Measurements from ENCODE around the gene IFNAR1. TPM values are rescaled to one million over a fixed set of nuclear protein-coding genes. Genes with fewer than 3 reads are reported as not detected.
A peak's percentile ranks its signal among the peaks of the same experiment; 100 is the strongest.

IFNAR1 gene
- total RNA-seq, 1 experiment from 2014 or later, result 30.0 TPM

GRCh38 chr21:33339135-33339534 is 14.4 kb downstream of the IFNAR1 start:
- Mint-ChIP-seq H3K27ac (ENCODE audit: low read depth, unreplicated experiment) (no peak overlapping the region), H3K36me3 (ENCODE audit: insufficient read depth, unreplicated experiment) (peaks cover 40% of the 10 kb centered on the region), H3K27me3 (ENCODE audit: insufficient read depth, unreplicated experiment) (no peaks in the 10 kb centered on the region), H3K9me3 (ENCODE audit: unreplicated experiment) (no peaks in the 10 kb centered on the region), H3K4me3 (ENCODE audit: unreplicated experiment) (no peak overlapping the region), H3K4me1 (ENCODE audit: insufficient read depth, unreplicated experiment) (no peaks in the 10 kb centered on the region)
- BruUV-seq (replicated peaks), result no TSS peak
- TF ChIP-seq CTCF (IDR thresholded peaks at IDR 0.05; ENCODE audit: unreplicated experiment), result no peak
- intact Hi-C loops (cut with micrococcal nuclease), result no loop called here
- ChIA-PET POLR2A (interaction anchor here (1.2 to 2.4 kb wide), 4 partner anchors 8 to 108 kb away, joined by 3 to 15 read pairs (median 4); partner anchors contain the start of gene IFNAR1), CTCF (interaction anchor here (1.0 to 4.5 kb wide), 3 partner anchors 9 to 46 kb away, joined by 3 to 20 read pairs (median 4); no protein-coding TSS in a partner anchor)
- DNase-seq (ENCODE audit: unreplicated experiment), result no peak

GRCh38 chr21:33339918-33340317 is 15.1 kb downstream of the IFNAR1 start:
- peaks cover 43% of the 10 kb centered on the region for H3K36me3 Mint-ChIP-seq (ENCODE audit: insufficient read depth, unreplicated experiment)
- no peak for TF ChIP-seq CTCF (IDR thresholded peaks at IDR 0.05; ENCODE audit: unreplicated experiment)
- ChIA-PET CTCF (interaction anchor here (1.5 to 4.5 kb wide), 2 partner anchors 21 to 45 kb away, joined by 4 to 20 read pairs; no protein-coding TSS in a partner anchor), POLR2A (interaction anchor here (0.9 to 2.4 kb wide), 4 partner anchors 9 to 109 kb away, joined by 3 to 15 read pairs (median 4); partner anchors contain the start of gene IFNAR1)
- H3K4me3 Mint-ChIP-seq (ENCODE audit: unreplicated experiment), result no peak overlapping the region
- intact Hi-C loops (cut with micrococcal nuclease), result no loop called here
- no peaks in the 10 kb centered on the region for H3K27me3 Mint-ChIP-seq (ENCODE audit: insufficient read depth, unreplicated experiment)
- H3K9me3 Mint-ChIP-seq (ENCODE audit: unreplicated experiment), result no peaks in the 10 kb centered on the region
- DNase-seq (ENCODE audit: unreplicated experiment), result no peak
- BruUV-seq (replicated peaks), result no TSS peak
- H3K4me1 Mint-ChIP-seq (ENCODE audit: insufficient read depth, unreplicated experiment), result no peaks in the 10 kb centered on the region
- peak overlapping the region; percentile 70 for H3K27ac Mint-ChIP-seq (ENCODE audit: low read depth, unreplicated experiment)

GRCh38 chr21:33345751-33346238 is 21.0 kb downstream of the IFNAR1 start:
- DNase-seq (ENCODE audit: unreplicated experiment), result no peak
- Mint-ChIP-seq H3K27me3 (ENCODE audit: insufficient read depth, unreplicated experiment) (no peaks in the 10 kb centered on the region), H3K27ac (ENCODE audit: low read depth, unreplicated experiment) (no peak overlapping the region), H3K9me3 (ENCODE audit: unreplicated experiment) (no peaks in the 10 kb centered on the region), H3K4me1 (ENCODE audit: insufficient read depth, unreplicated experiment) (no peaks in the 10 kb centered on the region), H3K4me3 (ENCODE audit: unreplicated experiment) (no peak overlapping the region), H3K36me3 (ENCODE audit: insufficient read depth, unreplicated experiment) (peaks cover 68% of the 10 kb centered on the region)
- no peak for TF ChIP-seq CTCF (IDR thresholded peaks at IDR 0.05; ENCODE audit: unreplicated experiment)
- ChIA-PET CTCF (interaction anchor here (0.7 to 2.0 kb wide), 4 partner anchors 9 to 94 kb away, joined by 3 to 11 read pairs (median 4); partner anchors contain the start of gene IFNAR1), POLR2A (interaction anchor here (0.7 to 1.3 kb wide), 5 partner anchors 9 to 99 kb away, joined by 3 to 6 read pairs (median 4); partner anchors contain the start of gene IFNAR1)
- intact Hi-C loops (cut with micrococcal nuclease), result no loop called here
- BruUV-seq (replicated peaks), result TSS peak; percentile 5

GRCh38 chr21:33348706-33349105 is 23.9 kb downstream of the IFNAR1 start:
- TF ChIP-seq CTCF (IDR thresholded peaks at IDR 0.05; ENCODE audit: unreplicated experiment), result no peak
- intact Hi-C loops (cut with micrococcal nuclease), result no loop called here
- H3K27me3 Mint-ChIP-seq (ENCODE audit: insufficient read depth, unreplicated experiment), result no peaks in the 10 kb centered on the region
- ChIA-PET CTCF (interaction anchor here (0.7 to 3.4 kb wide), 4 partner anchors 10 to 145 kb away, joined by 3 to 26 read pairs (median 3); no protein-coding TSS in a partner anchor), POLR2A (interaction anchor here (1.2 kb wide), 1 partner anchor 24 kb away, joined by 3 read pairs; the partner anchor contains the start of gene IFNAR1)
- DNase-seq (ENCODE audit: unreplicated experiment), result no peak
- no peak overlapping the region for H3K4me3 Mint-ChIP-seq (ENCODE audit: unreplicated experiment)
- no peaks in the 10 kb centered on the region for H3K4me1 Mint-ChIP-seq (ENCODE audit: insufficient read depth, unreplicated experiment)
- H3K27ac Mint-ChIP-seq (ENCODE audit: low read depth, unreplicated experiment), result no peak overlapping the region
- peaks cover 74% of the 10 kb centered on the region for H3K36me3 Mint-ChIP-seq (ENCODE audit: insufficient read depth, unreplicated experiment)
- BruUV-seq (replicated peaks), result no TSS peak
- H3K9me3 Mint-ChIP-seq (ENCODE audit: unreplicated experiment), result no peaks in the 10 kb centered on the region
